NCI-H1436 treated with DMSO at 0.1 percent for 48 hours (cell line): Measurements from ENCODE around the gene TUB.

Experiments
- DNase-seq: peaks from one replicate; lab custom pipeline; 2025; lab: John Stamatoyannopoulos, UW

Gene TUB

GRCh38 chr11:8080674-8081590, at the start of gene TUB:
TSS of gene TUB (plus strand) at chr11:8081211. CDS start at chr11:8081511, 300 bp downstream.
- DNase-seq: no peak

- no peak for DNase-seq
Observed at GRCh38 chr11:8031248-8032115, 49.5 kb upstream of the TUB start.

GRCh38 chr11:8032122-8032521, 48.9 kb upstream of the TUB start:
- DNase-seq: no peak

- DNase-seq: no peak
Observed at GRCh38 chr11:8032576-8033304, 48.3 kb upstream of the TUB start.

- no peak for DNase-seq
Observed at GRCh38 chr11:8033305-8034105, 47.5 kb upstream of the TUB start.

GRCh38 chr11:8034106-8034585, 46.9 kb upstream of the TUB start:
- DNase-seq: no peak

- no peak for DNase-seq
Observed at GRCh38 chr11:8034604-8035190, 46.3 kb upstream of the TUB start.

- no peak for DNase-seq
Observed at GRCh38 chr11:8035200-8035855, 45.7 kb upstream of the TUB start.

GRCh38 chr11:8036002-8036802, 44.8 kb upstream of the TUB start:
- no peak for DNase-seq

GRCh38 chr11:8036986-8037385, 44.0 kb upstream of the TUB start:
- DNase-seq: no peak

- no peak for DNase-seq
Observed at GRCh38 chr11:8038393-8038792, 42.6 kb upstream of the TUB start.

GRCh38 chr11:8038811-8039529, 42.0 kb upstream of the TUB start:
- DNase-seq: no peak

GRCh38 chr11:8039530-8040260, 41.3 kb upstream of the TUB start:
- no peak for DNase-seq

GRCh38 chr11:8040261-8040920, 40.6 kb upstream of the TUB start:
- DNase-seq: no peak

- DNase-seq: no peak
Observed at GRCh38 chr11:8040921-8041285, 40.1 kb upstream of the TUB start.

- no peak for DNase-seq
Observed at GRCh38 chr11:8041576-8041975, 39.4 kb upstream of the TUB start.

- DNase-seq: no peak
Observed at GRCh38 chr11:8043756-8044155, 37.3 kb upstream of the TUB start.

GRCh38 chr11:8045839-8046238, 35.2 kb upstream of the TUB start:
- no peak for DNase-seq
